HG02642 (cell line): ENCODE results near the gene LELP1.
"Not testable (repeated sequence)": the region's sequence is repeated elsewhere in the genome, so short reads cannot be mapped to it uniquely, and the experiment has no call there.

Experiments used
- ATAC-seq: cut with Tn5 transposase; IDR thresholded peaks from one replicate; pipeline ENCODE4 v1.9.1; 2021; ENCODE audit warnings: mild to moderate bottlenecking; ENCODE audit not compliant: unreplicated experiment, poor library complexity

Gene LELP1

GRCh38 chr1:153227810-153228209 is 24.6 kb downstream of the LELP1 start:
- no peak for ATAC-seq

DNA sequence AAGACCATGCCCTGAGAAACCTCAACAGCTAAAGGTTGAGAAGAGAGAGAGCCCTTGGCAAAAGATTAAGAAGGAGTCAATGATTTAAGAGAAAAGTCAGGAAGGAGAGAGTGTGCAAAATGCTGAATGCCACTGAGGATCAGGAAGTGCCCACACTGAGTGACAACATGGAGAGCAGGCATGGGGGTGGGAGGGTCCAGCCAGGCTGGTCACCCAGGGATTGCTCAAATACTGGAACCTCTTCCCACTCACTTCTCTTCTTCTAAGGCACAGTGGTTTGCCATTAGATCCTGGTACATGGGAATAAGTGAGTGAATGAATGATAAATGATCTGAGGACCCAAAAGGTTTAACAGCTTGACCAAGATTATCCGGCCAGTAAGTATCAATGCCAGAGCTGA is 25.3 kb downstream of the LELP1 start:
- ATAC-seq, result no peak

- ATAC-seq, result not testable (repeated sequence)
Measured at GRCh38 chr1:153229076-153229829, 26.0 kb downstream of the LELP1 start.

GRCh38 chr1:153231363-153231762 is 28.1 kb downstream of the LELP1 start:
- no peak for ATAC-seq

DNA sequence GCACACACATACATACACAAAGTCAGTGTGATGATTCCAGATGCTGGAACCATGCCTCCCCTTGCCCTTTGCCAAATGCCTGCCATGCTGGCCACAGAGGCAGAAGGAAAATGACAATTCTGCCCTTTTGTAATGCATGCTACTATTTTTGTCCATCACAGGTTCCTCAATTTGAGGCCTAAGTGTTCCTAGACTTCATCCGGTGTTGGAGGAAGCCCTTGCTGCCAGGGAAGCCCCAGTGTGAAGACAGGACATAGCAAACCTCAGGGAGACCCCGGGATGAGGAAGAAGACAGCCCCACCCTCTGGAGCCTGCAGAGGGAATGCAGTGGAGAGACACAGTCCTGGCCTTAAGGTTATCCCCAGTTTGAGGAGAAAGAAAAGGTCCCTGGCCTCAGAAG is 28.6 kb downstream of the LELP1 start:
- no peak for ATAC-seq

- ATAC-seq, result no peak
Measured at GRCh38 chr1:153232553-153232952, 29.3 kb downstream of the LELP1 start.

DNA sequence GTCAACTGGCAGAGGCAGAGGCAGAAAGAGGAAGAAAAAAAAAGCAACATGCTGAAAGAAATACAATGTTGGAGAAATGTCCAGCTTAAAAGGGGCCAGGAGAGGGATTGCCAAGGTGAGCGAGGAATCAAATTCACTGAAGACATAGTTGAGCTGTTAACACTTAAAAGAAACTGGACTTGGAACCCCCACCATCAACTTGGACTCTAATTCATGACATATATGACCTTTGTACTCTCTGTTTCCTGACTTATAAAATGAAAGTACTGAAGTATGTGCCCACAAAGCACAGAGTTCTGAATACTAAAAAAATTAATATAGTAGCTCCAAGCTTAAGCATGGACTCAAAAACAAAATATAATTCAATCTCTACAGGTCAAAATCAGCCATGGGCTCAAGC is 30.2 kb downstream of the LELP1 start:
- no peak for ATAC-seq

DNA sequence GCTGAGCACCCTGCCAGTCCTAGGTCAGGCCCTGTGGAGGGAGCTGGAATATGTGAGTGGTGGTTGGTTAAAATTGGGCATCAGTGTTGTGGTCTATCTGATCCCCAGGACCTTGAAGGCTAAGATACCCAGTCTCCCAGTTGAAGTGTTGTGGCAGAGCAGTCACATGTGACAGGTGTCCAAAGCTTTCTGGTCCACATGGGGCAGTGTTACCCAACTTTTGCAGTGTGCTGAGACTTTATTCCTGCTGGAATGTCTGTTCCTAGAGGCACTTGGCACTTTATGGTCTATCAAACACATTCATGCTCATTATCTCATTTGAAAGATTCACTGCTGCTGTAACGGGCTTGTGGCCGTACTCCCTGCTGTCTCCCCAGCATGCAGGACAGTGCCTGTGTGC is 35.3 kb downstream of the LELP1 start:
- ATAC-seq, result no peak

DNA sequence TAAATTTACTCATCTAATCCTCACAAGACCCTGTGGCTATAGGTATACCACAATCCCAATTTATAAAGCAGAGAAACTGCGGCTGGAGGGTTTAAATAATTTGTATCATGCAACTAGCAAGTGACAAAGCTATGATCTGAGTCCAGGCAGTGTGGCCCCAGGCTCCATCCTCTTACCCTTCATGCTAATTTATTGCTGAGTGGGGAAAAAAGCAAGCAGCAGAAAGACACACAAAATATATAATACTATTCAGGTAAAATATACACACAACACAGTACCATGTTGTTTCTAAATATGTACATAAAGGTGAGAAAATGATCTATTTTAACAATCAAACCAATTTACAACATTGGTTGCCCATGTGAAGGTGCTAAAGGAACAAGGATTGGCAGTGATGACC is 38.9 kb downstream of the LELP1 start:
- no peak for ATAC-seq

- no peak for ATAC-seq
Measured at GRCh38 chr1:153245466-153245865, 42.2 kb downstream of the LELP1 start.

DNA sequence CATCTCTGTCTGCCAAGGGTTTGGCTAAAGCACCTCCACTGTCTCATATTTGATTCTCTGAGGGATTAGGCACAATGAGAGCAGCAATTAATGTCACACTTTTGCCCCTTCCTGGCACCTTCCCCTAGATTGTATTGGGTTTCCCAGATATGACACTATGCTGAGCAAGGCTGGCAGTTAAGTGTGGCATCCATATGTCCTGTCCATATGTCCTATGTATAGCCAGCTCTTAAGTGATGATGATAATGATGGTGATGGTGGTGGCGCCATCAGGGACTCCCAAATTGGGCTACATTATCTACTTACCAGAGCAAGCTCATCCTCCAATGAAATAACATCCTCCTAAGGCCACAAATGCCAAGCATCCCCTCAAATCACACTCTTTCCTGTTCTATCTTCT is 42.8 kb downstream of the LELP1 start:
- no peak for ATAC-seq

GRCh38 chr1:153246825-153247224 is 43.6 kb downstream of the LELP1 start:
- no peak for ATAC-seq

GRCh38 chr1:153248176-153248879 is 45.1 kb downstream of the LELP1 start:
- ATAC-seq, result no peak

- ATAC-seq, result no peak
Measured at GRCh38 chr1:153250166-153250565, 46.9 kb downstream of the LELP1 start.

DNA sequence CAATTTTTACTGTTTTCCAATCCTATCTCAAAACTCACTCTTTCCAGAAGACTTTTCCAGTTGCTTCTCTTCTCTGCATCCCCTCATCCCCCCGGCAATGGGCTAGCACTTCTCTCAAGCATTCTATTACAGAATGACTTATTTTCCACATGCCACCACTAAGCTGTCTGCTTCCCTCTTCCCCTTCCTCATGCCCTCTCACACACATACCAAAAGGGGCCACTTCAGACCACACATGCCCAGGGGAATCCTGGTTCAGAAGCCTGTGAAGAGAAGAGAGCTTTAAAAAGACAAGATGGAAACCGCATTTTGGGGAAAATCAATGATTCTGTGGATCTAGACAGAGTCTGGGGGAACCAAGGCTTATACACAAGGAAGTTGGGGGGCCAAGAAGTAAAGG is 47.9 kb downstream of the LELP1 start:
- ATAC-seq, result no peak

DNA sequence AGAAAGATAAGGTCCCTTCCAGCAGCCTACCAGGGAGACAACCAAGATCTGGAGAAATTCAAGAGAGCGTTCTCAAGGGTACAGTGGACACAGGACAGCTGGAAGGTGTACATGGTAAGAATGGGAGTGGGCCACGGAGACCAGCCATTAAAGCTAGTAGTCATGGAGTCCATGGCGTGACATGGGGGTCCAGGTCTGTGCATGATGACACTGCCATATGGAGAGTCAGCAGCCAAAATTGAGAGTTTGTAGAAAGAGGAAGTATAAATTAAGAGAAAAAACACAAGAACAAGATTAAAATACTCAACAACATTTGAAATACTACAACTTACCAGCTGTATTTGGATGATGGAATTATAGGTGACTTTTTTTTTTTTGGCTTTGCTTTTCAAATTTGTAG is 48.3 kb downstream of the LELP1 start:
- ATAC-seq, result no peak

DNA sequence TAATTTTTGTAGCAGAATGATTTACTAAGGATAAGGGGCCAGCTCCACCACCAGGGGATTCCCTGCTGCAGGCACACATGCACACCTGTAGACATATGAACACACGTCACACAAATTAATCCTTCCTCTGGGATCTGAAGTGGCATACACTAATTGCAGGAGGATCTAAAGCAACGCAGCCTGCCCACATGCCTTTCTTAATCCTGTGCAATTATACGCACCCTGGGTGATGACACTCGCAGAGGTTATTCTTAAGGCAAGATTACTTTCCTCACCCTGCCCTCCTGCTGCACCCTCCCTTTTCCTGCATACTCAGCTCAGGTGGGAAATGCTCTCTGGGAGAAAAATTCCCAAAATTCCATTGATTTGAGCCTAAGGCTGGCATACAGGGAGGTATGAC is 48.8 kb downstream of the LELP1 start:
- ATAC-seq, result no peak

DNA sequence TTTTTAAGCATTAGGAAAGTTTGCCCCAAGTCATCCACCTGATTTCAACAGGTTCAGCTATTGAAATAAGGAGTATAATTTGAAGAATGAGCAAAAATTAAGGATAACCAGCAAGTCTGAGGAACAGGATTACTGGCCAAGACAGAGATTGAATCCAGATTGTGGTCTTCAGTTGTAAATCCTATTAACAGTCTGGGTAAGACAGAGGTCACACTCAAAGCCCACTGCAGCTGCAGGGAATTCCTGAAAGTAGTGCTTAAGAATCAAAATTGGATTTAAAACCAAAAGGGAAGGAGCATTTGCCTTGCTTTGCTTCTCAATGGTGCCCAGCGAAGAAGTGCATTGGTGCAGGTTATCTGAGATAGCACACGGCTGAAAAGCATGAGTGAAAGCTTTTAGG is 49.8 kb downstream of the LELP1 start:
- ATAC-seq, result no peak

DNA sequence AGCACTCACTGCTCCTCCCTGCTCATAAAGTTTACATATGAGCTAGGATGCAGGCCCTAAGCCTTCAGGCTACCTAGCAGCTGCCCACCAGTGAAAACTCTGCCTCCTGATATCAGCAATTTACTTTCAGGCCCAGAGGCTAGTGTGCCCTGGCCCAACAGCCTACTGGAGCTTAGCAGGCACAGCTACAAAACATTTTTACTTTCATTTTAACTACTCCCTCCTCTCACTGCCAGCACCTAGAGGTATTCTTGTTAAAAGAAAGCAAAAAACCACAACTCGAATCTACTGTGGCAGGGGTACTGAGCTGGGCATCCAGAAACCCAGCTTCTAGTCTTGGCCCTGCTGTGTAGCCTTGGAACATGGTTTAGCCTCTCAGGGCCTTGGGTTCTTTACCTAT is 50.5 kb downstream of the LELP1 start:
- ATAC-seq, result no peak
